ENCODE results near the gene TF. TPM values are rescaled to one million over a fixed set of nuclear protein-coding genes. Genes with fewer than 3 reads are reported as not detected.

TF gene
- polyA plus RNA-seq, 1 donor (not counting 4 experiments of a cell fraction or from before 2014, with no cell fraction given), result 0.30 TPM

- no peaks in the 10 kb centered on the region for H3K36me3 ChIP-seq (ENCODE audit: control insufficient read depth in 2 of 2, extremely low read depth in 1 of 2, insufficient read depth in 2 of 2, low read length in 2 of 2)
- H3K27me3 ChIP-seq (ENCODE audit: control insufficient read depth, extremely low read depth, insufficient read depth, low read length), result peaks cover 14% of the 10 kb centered on the region
- H3K4me1 ChIP-seq (ENCODE audit: control insufficient read depth, extremely low read depth, insufficient read depth, low read length), result no peaks in the 10 kb centered on the region
- dilution Hi-C loops (cut with MboI; ENCODE audit: extremely low pct_ligation_motif_present, low sequenced_read_pairs), result no loop called here
- no peaks in the 10 kb centered on the region for H3K79me2 ChIP-seq (ENCODE audit: control insufficient read depth, insufficient read depth, low read length)
- H3K4me3 ChIP-seq (ENCODE audit: control insufficient read depth in 2 of 3, extremely low read depth in 1 of 3, insufficient read depth in 2 of 3, low read depth in 1 of 3, low read length in 3 of 3), result no peak overlapping the region
- H4K20me1 ChIP-seq (ENCODE audit: control insufficient read depth, extremely low read depth, insufficient read depth, low read length), result no peaks in the 10 kb centered on the region
- DNase-seq (ENCODE audit: low read depth, low spot score) (no peak), FAIRE-seq (no peak)
- H3K9me1 ChIP-seq (ENCODE audit: control insufficient read depth, extremely low read depth, insufficient read depth, low read length), result no peaks in the 10 kb centered on the region
- no peak overlapping the region for H3K4me2 ChIP-seq (ENCODE audit: control insufficient read depth, extremely low read depth, insufficient read depth, low read depth, low read length)
- no peaks in the 10 kb centered on the region for H3K9me3 ChIP-seq (ENCODE audit: control insufficient read depth, low read depth, low read length)
- no peak overlapping the region for H3K27ac ChIP-seq (ENCODE audit: control insufficient read depth, insufficient read depth, low read length)
- H3K9ac ChIP-seq (ENCODE audit: control insufficient read depth, extremely low read depth, insufficient read depth, low read length), result no peak overlapping the region
- no peak overlapping the region for H2AFZ ChIP-seq (ENCODE audit: control insufficient read depth, low read length)
- no peak for TF ChIP-seq CTCF (optimal IDR thresholded peaks at IDR 0.05 in 1 of 3, IDR thresholded peaks at IDR 0.05 in 1 of 3, conservative IDR thresholded peaks at IDR 0.05 in 1 of 3; ENCODE audit: extremely low read depth in 1 of 3, insufficient read depth in 2 of 3, low read length in 3 of 3)
- TF ChIP-seq EZH2 (IDR thresholded peaks at IDR 0.05; ENCODE audit: low read length), result no peak
These were observed 28.8 kb upstream of the TF start for GRCh38 chr3:133717424-133717823.

GRCh38 chr3:133722935-133723334, 23.3 kb upstream of the TF start:
- no peak overlapping the region for H2AFZ ChIP-seq (ENCODE audit: control insufficient read depth, low read length)
- FAIRE-seq (no peak), DNase-seq (ENCODE audit: low read depth, low spot score) (no peak)
- no peaks in the 10 kb centered on the region for H4K20me1 ChIP-seq (ENCODE audit: control insufficient read depth, extremely low read depth, insufficient read depth, low read length)
- H3K9me3 ChIP-seq (ENCODE audit: control insufficient read depth, low read depth, low read length), result no peaks in the 10 kb centered on the region
- H3K4me1 ChIP-seq (ENCODE audit: control insufficient read depth, extremely low read depth, insufficient read depth, low read length), result no peaks in the 10 kb centered on the region
- peaks cover 6% of the 10 kb centered on the region for H3K27me3 ChIP-seq (ENCODE audit: control insufficient read depth, extremely low read depth, insufficient read depth, low read length)
- H3K36me3 ChIP-seq (ENCODE audit: control insufficient read depth in 2 of 2, extremely low read depth in 1 of 2, insufficient read depth in 2 of 2, low read length in 2 of 2), result no peaks in the 10 kb centered on the region
- H3K9me1 ChIP-seq (ENCODE audit: control insufficient read depth, extremely low read depth, insufficient read depth, low read length), result no peaks in the 10 kb centered on the region
- no peak overlapping the region for H3K9ac ChIP-seq (ENCODE audit: control insufficient read depth, extremely low read depth, insufficient read depth, low read length)
- TF ChIP-seq CTCF (optimal IDR thresholded peaks at IDR 0.05 in 1 of 3, IDR thresholded peaks at IDR 0.05 in 1 of 3, conservative IDR thresholded peaks at IDR 0.05 in 1 of 3; ENCODE audit: extremely low read depth in 1 of 3, insufficient read depth in 2 of 3, low read length in 3 of 3) (no peak), EZH2 (IDR thresholded peaks at IDR 0.05; ENCODE audit: low read length) (no peak)
- H3K4me3 ChIP-seq (ENCODE audit: control insufficient read depth in 2 of 3, extremely low read depth in 1 of 3, insufficient read depth in 2 of 3, low read depth in 1 of 3, low read length in 3 of 3), result no peak overlapping the region
- no peaks in the 10 kb centered on the region for H3K79me2 ChIP-seq (ENCODE audit: control insufficient read depth, insufficient read depth, low read length)
- H3K4me2 ChIP-seq (ENCODE audit: control insufficient read depth, extremely low read depth, insufficient read depth, low read depth, low read length), result no peak overlapping the region
- dilution Hi-C loops (cut with MboI; ENCODE audit: extremely low pct_ligation_motif_present, low sequenced_read_pairs), result no loop called here
- no peak overlapping the region for H3K27ac ChIP-seq (ENCODE audit: control insufficient read depth, insufficient read depth, low read length)
